ENCODE measurements around the gene CNNM2.

DNA sequence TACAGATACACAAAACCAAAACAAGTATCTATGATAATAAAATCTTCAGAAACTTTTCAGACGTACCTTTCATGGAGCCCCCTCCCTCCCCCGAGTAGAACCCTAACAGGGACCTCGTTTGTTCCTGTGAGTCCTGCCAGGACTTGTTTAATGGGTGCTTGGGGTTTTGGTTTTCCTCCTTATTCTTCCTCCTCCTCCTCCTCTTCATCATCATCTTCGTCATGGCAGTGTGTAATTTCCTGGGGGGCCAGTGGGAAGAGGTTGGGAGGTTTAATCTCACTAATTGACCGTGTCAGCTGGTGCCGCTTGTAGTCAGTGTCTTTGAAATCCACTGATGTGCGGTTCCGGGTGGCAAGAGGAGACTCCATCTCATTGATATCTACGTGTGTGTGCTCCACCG, 171.4 kb downstream of the CNNM2 start:
- TF ChIP-seq ZNF274 (IDR thresholded peaks at IDR 0.05; ENCODE audit: low read depth, low read length) (no peak), YY1 (IDR thresholded peaks at IDR 0.05; ENCODE audit: insufficient read depth, insufficient read length) (no peak), SUZ12 (IDR thresholded peaks at IDR 0.05; ENCODE audit: extremely low read depth, insufficient read depth, insufficient read length) (no peak)
